Mucosa of descending colon (tissue), 3 donors: Measurements from ENCODE around the gene SBF2. TPM values are rescaled to one million over a fixed set of nuclear protein-coding genes. Genes with fewer than 3 reads are reported as not detected.
"Not testable (repeated sequence)": the region's sequence is repeated elsewhere in the genome, so short reads cannot be mapped to it uniquely, and the experiment has no call there.

Experiments used
- ATAC-seq: fragments of 200-7000 bp; cut with Tn5 transposase; one replicate; pipeline ENCODE4 v1.9.1; 2020; ENCODE audit warnings: mild to moderate bottlenecking, moderate library complexity
- DNase-seq, 3 donors: peaks; one replicate each; pipeline ENCODE4 v3.0.0-alpha.2; 2020
- H3K36me3 ChIP-seq: fragments of 200-600 bp; one replicate; pipeline ENCODE4 v1.8.0; 2021; ENCODE audit warnings: low read depth, mild to moderate bottlenecking
- H3K4me1 ChIP-seq: fragments of 200-600 bp; one replicate; pipeline ENCODE4 v1.8.0; 2021; ENCODE audit warnings: low read depth, mild to moderate bottlenecking
- H3K4me3 ChIP-seq: fragments of 200-600 bp; one replicate; pipeline ENCODE4 v1.8.0; 2021; ENCODE audit warnings: mild to moderate bottlenecking
- H3K9me3 ChIP-seq: fragments of 200-600 bp; one replicate; pipeline ENCODE4 v1.8.0; 2021; ENCODE audit warnings: mild to moderate bottlenecking
- CTCF ChIP-seq: fragments of 200-600 bp; IDR thresholded peaks from one replicate; pipeline ENCODE4 v1.8.0; 2022; ENCODE audit warnings: antibody characterized with exemption, mild to moderate bottlenecking
- intact Hi-C, 2 donors: fragments of 100-400 bp; cut with DNase I in 1 of 2; cut with micrococcal nuclease in 1 of 2; formaldehyde crosslinking; loops; one replicate each; pipeline versions ENCODE4 v1.11.0 to v1.11.1; 2022; cut with DNase I, micrococcal nuclease
- total RNA-seq, 3 donors: library from RNA; stranded (reverse); fragmentation: NEBNext Ultra II Directional in 2 of 3; extraction: Animal tissue kit (Norgen Biotek cat#: 25700) in 2 of 3; gene quantifications; one replicate each; pipeline versions ENCODE4 v1.2.1 to v1.2.4, GENCODE V29; 2021 to 2023
- donor health status: DM: no; HTN: no; CAD: no; lungs with moderate emphysema.
- donor health status: DM: no; HTN: no; CAD: no.
- donor health status: DM: no; HTN: yes; CAD: no.

The SBF2 gene
- total RNA-seq, 3 donors from 2014 or later: 35.2 to 60.3 (median 48.2) TPM

GRCh38 chr11:10243896-10244575 lies 50.0 kb downstream of the SBF2 start:
- ATAC-seq (no peak), DNase-seq (no peak)
- no peaks in the 10 kb centered on the region for H3K4me1 ChIP-seq
- intact Hi-C loops: no loop called here
- no peak overlapping the region for H3K4me3 ChIP-seq
- H3K9me3 ChIP-seq: no peaks in the 10 kb centered on the region
- H3K36me3 ChIP-seq: no peaks in the 10 kb centered on the region
- TF ChIP-seq CTCF: no peak

GRCh38 chr11:10236840-10237239 lies 57.2 kb downstream of the SBF2 start:
- intact Hi-C loops: no loop called here
- DNase-seq: no peak

GRCh38 chr11:10233581-10233980 lies 60.4 kb downstream of the SBF2 start:
- Histone ChIP-seq H3K36me3 (no peaks in the 10 kb centered on the region), H3K4me1 (no peaks in the 10 kb centered on the region), H3K4me3 (no peak overlapping the region), H3K9me3 (no peaks in the 10 kb centered on the region)
- intact Hi-C loops: no loop called here
- no peak for ATAC-seq
- no peak for DNase-seq
- TF ChIP-seq CTCF: no peak

More at GRCh38 chr11:10236840-10237239, 57.2 kb downstream of the SBF2 start:
- no peak overlapping the region for H3K4me3 ChIP-seq
- no peaks in the 10 kb centered on the region for H3K9me3 ChIP-seq
- H3K36me3 ChIP-seq: no peaks in the 10 kb centered on the region
- H3K4me1 ChIP-seq: no peaks in the 10 kb centered on the region
- no peak for TF ChIP-seq CTCF
- ATAC-seq: no peak

GRCh38 chr11:10232756-10233155 lies 61.3 kb downstream of the SBF2 start:
- DNase-seq (no peak), ATAC-seq (no peak)
- no peaks in the 10 kb centered on the region for H3K36me3 ChIP-seq
- H3K4me3 ChIP-seq: no peak overlapping the region
- H3K9me3 ChIP-seq: no peaks in the 10 kb centered on the region
- intact Hi-C loops: no loop called here
- no peaks in the 10 kb centered on the region for H3K4me1 ChIP-seq
- TF ChIP-seq CTCF: no peak

- H3K4me3 ChIP-seq, intact Hi-C loops, ATAC-seq, DNase-seq, H3K4me1 ChIP-seq, H3K9me3 ChIP-seq, H3K36me3 ChIP-seq: not testable (repeated sequence)
Observed at GRCh38 chr11:10231803-10232202, 62.2 kb downstream of the SBF2 start.

- Histone ChIP-seq H3K9me3 (no peaks in the 10 kb centered on the region), H3K4me3 (no peak overlapping the region), H3K4me1 (no peaks in the 10 kb centered on the region), H3K36me3 (no peaks in the 10 kb centered on the region)
- no peak for DNase-seq
- no peak for ATAC-seq
- intact Hi-C loops: no loop called here
- no peak for TF ChIP-seq CTCF
Observed at GRCh38 chr11:10225553-10225952, 68.5 kb downstream of the SBF2 start.
